HG02798 (cell line): Measurements from ENCODE around the gene NLK.
"Not testable (repeated sequence)": the region's sequence is repeated elsewhere in the genome, so short reads cannot be mapped to it uniquely, and the experiment has no call there.

Source experiments
- ATAC-seq: cut with Tn5 transposase; IDR thresholded peaks from one replicate; pipeline ENCODE4 v1.9.1; 2021; ENCODE audit warnings: mild to moderate bottlenecking; ENCODE audit not compliant: unreplicated experiment, poor library complexity

Gene NLK

GRCh38 chr17:28226563-28227315 lies 184.3 kb downstream of the NLK start:
- ATAC-seq: no peak

GRCh38 chr17:28227316-28228108 lies 185.0 kb downstream of the NLK start:
- no peak for ATAC-seq

GRCh38 chr17:28228109-28228840 lies 185.8 kb downstream of the NLK start:
- ATAC-seq: no peak

- no peak for ATAC-seq
Observed at GRCh38 chr17:28228986-28229729, 186.7 kb downstream of the NLK start.

GRCh38 chr17:28230011-28230410 lies 187.5 kb downstream of the NLK start:
- ATAC-seq: no peak

- ATAC-seq: not testable (repeated sequence)
Observed at GRCh38 chr17:28230607-28231006, 188.1 kb downstream of the NLK start.

GRCh38 chr17:28231624-28232023 lies 189.1 kb downstream of the NLK start:
- ATAC-seq: not testable (repeated sequence)

GRCh38 chr17:28232966-28233870 lies 190.7 kb downstream of the NLK start:
- not testable (repeated sequence) for ATAC-seq

GRCh38 chr17:28233872-28234856 lies 191.7 kb downstream of the NLK start:
- not testable (repeated sequence) for ATAC-seq

GRCh38 chr17:28235066-28235700 lies 192.7 kb downstream of the NLK start:
- not testable (repeated sequence) for ATAC-seq

GRCh38 chr17:28236033-28236653 lies 193.7 kb downstream of the NLK start:
- not testable (repeated sequence) for ATAC-seq

- ATAC-seq: not testable (repeated sequence)
Observed at GRCh38 chr17:28238547-28239270, 196.2 kb downstream of the NLK start.

GRCh38 chr17:28239271-28239624 lies 196.8 kb downstream of the NLK start:
- ATAC-seq: no peak

GRCh38 chr17:28240688-28241340 lies 198.3 kb downstream of the NLK start:
- ATAC-seq: no peak

GRCh38 chr17:28242791-28243190 lies 200.3 kb downstream of the NLK start:
- no peak for ATAC-seq

- ATAC-seq: not testable (repeated sequence)
Observed at GRCh38 chr17:28243268-28243667, 200.8 kb downstream of the NLK start.
